Mononuclear cell (primary cell): Measurements from ENCODE around the gene PKD2L1. TPM values are rescaled to one million over a fixed set of nuclear protein-coding genes. Genes with fewer than 3 reads are reported as not detected.

Experiments
- H3K27me3 ChIP-seq: 2 replicates; pipeline ENCODE4 v1.6.0; 2011; ENCODE audit warnings: low read length, control low read depth; ENCODE audit not compliant: insufficient read depth
- H3K4me1 ChIP-seq: 2 replicates; pipeline ENCODE4 v1.5.1; 2011; ENCODE audit warnings: mild to moderate bottlenecking, low read length, control low read depth; ENCODE audit not compliant: insufficient read depth
- H3K4me3 ChIP-seq: 2 replicates; pipeline ENCODE4 v1.5.1; 2011; ENCODE audit warnings: mild to moderate bottlenecking, low read length, moderate library complexity
- H3K9me3 ChIP-seq: 2 replicates; pipeline ENCODE4 v1.5.1; 2011; ENCODE audit warnings: low read depth, mild to moderate bottlenecking, control low read depth, low read length
- total RNA-seq: library from RNA; depleted of rRNA; stranded (reverse); fragments of >200 nt; gene quantifications from one replicate; pipeline ENCODE4 v1.2.3, GENCODE V29; 2012

PKD2L1 gene
- total RNA-seq, 1 donor, result under 0.01 TPM

GRCh38 chr10:100346765-100347567 lies 16.9 kb upstream of the PKD2L1 start, which contains the start of gene SCD:
Gene SCD, plus strand, starts transcription at chr10:100347233. Its CDS starts 272 bp downstream, at chr10:100347505.
- Histone ChIP-seq H3K27me3 (no peaks in the 10 kb centered on the region), H3K4me1 (peaks cover 24% of the 10 kb centered on the region), H3K4me3 (peak within 1 kb of the TSS; percentile 51), H3K9me3 (no peaks in the 10 kb centered on the region)

- Histone ChIP-seq H3K4me3 (peak overlapping the region; percentile 51), H3K27me3 (no peaks in the 10 kb centered on the region), H3K9me3 (no peaks in the 10 kb centered on the region), H3K4me1 (peaks cover 24% of the 10 kb centered on the region)
Observed at GRCh38 chr10:100346351-100346764, 16.3 kb upstream of the PKD2L1 start.

GRCh38 chr10:100345570-100346330 lies 15.7 kb upstream of the PKD2L1 start:
- H3K9me3 ChIP-seq, result no peaks in the 10 kb centered on the region
- peaks cover 23% of the 10 kb centered on the region for H3K4me1 ChIP-seq
- no peaks in the 10 kb centered on the region for H3K27me3 ChIP-seq
- peak overlapping the region; percentile 51 for H3K4me3 ChIP-seq

- no peaks in the 10 kb centered on the region for H3K9me3 ChIP-seq
- no peak overlapping the region for H3K4me3 ChIP-seq
- peaks cover 25% of the 10 kb centered on the region for H3K4me1 ChIP-seq
- H3K27me3 ChIP-seq, result no peaks in the 10 kb centered on the region
Observed at GRCh38 chr10:100344241-100344788, 14.3 kb upstream of the PKD2L1 start.

GRCh38 chr10:100342627-100342972 lies 12.6 kb upstream of the PKD2L1 start:
- no peak overlapping the region for H3K4me3 ChIP-seq
- no peaks in the 10 kb centered on the region for H3K9me3 ChIP-seq
- peaks cover 27% of the 10 kb centered on the region for H3K4me1 ChIP-seq
- no peaks in the 10 kb centered on the region for H3K27me3 ChIP-seq

- Histone ChIP-seq H3K9me3 (no peaks in the 10 kb centered on the region), H3K4me3 (no peak overlapping the region), H3K27me3 (no peaks in the 10 kb centered on the region), H3K4me1 (peaks cover 27% of the 10 kb centered on the region)
Observed at GRCh38 chr10:100341953-100342626, 12.1 kb upstream of the PKD2L1 start.

- no peaks in the 10 kb centered on the region for H3K27me3 ChIP-seq
- peaks cover 23% of the 10 kb centered on the region for H3K4me1 ChIP-seq
- no peak overlapping the region for H3K4me3 ChIP-seq
- no peaks in the 10 kb centered on the region for H3K9me3 ChIP-seq
Observed at GRCh38 chr10:100340948-100341847, 11.2 kb upstream of the PKD2L1 start.

- Histone ChIP-seq H3K27me3 (no peaks in the 10 kb centered on the region), H3K9me3 (no peaks in the 10 kb centered on the region), H3K4me3 (no peak overlapping the region), H3K4me1 (peaks cover 18% of the 10 kb centered on the region)
Observed at GRCh38 chr10:100339236-100339635, 9.2 kb upstream of the PKD2L1 start.

- H3K4me1 ChIP-seq, result peaks cover 18% of the 10 kb centered on the region
- no peak overlapping the region for H3K4me3 ChIP-seq
- H3K27me3 ChIP-seq, result no peaks in the 10 kb centered on the region
- no peaks in the 10 kb centered on the region for H3K9me3 ChIP-seq
Observed at GRCh38 chr10:100338434-100339036, 8.5 kb upstream of the PKD2L1 start.

- no peaks in the 10 kb centered on the region for H3K9me3 ChIP-seq
- peaks cover 17% of the 10 kb centered on the region for H3K4me1 ChIP-seq
- H3K4me3 ChIP-seq, result no peak overlapping the region
- no peaks in the 10 kb centered on the region for H3K27me3 ChIP-seq
Observed at GRCh38 chr10:100334762-100335161, 4.7 kb upstream of the PKD2L1 start.

- H3K4me3 ChIP-seq, result no peak overlapping the region
- no peaks in the 10 kb centered on the region for H3K27me3 ChIP-seq
- H3K9me3 ChIP-seq, result no peaks in the 10 kb centered on the region
- peaks cover 8% of the 10 kb centered on the region for H3K4me1 ChIP-seq
Observed at GRCh38 chr10:100333661-100334440, 3.8 kb upstream of the PKD2L1 start.

- Histone ChIP-seq H3K27me3 (no peaks in the 10 kb centered on the region), H3K4me3 (no peak overlapping the region), H3K9me3 (no peaks in the 10 kb centered on the region), H3K4me1 (peaks cover under 1% of the 10 kb centered on the region)
Observed at GRCh38 chr10:100333106-100333505, 3.1 kb upstream of the PKD2L1 start.

- H3K4me3 ChIP-seq, result no peak overlapping the region
- peaks cover 21% of the 10 kb centered on the region for H3K4me1 ChIP-seq
- no peaks in the 10 kb centered on the region for H3K27me3 ChIP-seq
- no peaks in the 10 kb centered on the region for H3K9me3 ChIP-seq
Observed at GRCh38 chr10:100328198-100328597, 1.8 kb downstream of the PKD2L1 start.
